Measurements from ENCODE around the gene KLHDC7B.
"Not testable (repeated sequence)": the region's sequence is repeated elsewhere in the genome, so short reads cannot be mapped to it uniquely, and the experiment has no call there.

Gene KLHDC7B

GRCh38 chr22:50518606-50519005 is 27.1 kb upstream of the KLHDC7B start:
- no peak for DNase-seq (ENCODE audit: low read depth)
- TF ChIP-seq CTCF (IDR thresholded peaks at IDR 0.05; ENCODE audit: low read length, missing control alignments) = no peak
- H3K4me3 ChIP-seq (replicated peaks; ENCODE audit: low read depth, low read length) = no peak overlapping the region

- H3K4me3 ChIP-seq (replicated peaks; ENCODE audit: low read depth, low read length) = no peak overlapping the region
- no peak for TF ChIP-seq CTCF (IDR thresholded peaks at IDR 0.05; ENCODE audit: low read length, missing control alignments)
- no peak for DNase-seq (ENCODE audit: low read depth)
Observed at GRCh38 chr22:50519151-50519550, 26.5 kb upstream of the KLHDC7B start.

GRCh38 chr22:50520184-50520583 is 25.5 kb upstream of the KLHDC7B start:
- not testable (repeated sequence) for DNase-seq (ENCODE audit: low read depth)

GRCh38 chr22:50520826-50521453 is 24.8 kb upstream of the KLHDC7B start:
- DNase-seq (ENCODE audit: low read depth) = no peak
- H3K4me3 ChIP-seq (replicated peaks; ENCODE audit: low read depth, low read length) = no peak overlapping the region
- no peak for TF ChIP-seq CTCF (IDR thresholded peaks at IDR 0.05; ENCODE audit: low read length, missing control alignments)

More at GRCh38 chr22:50520184-50520583, 25.5 kb upstream of the KLHDC7B start:
- H3K4me3 ChIP-seq (replicated peaks; ENCODE audit: low read depth, low read length) = not testable (repeated sequence)

GRCh38 chr22:50521710-50522109 is 24.0 kb upstream of the KLHDC7B start:
- no peak overlapping the region for H3K4me3 ChIP-seq (replicated peaks; ENCODE audit: low read depth, low read length)
- no peak for TF ChIP-seq CTCF (IDR thresholded peaks at IDR 0.05; ENCODE audit: low read length, missing control alignments)
- DNase-seq (ENCODE audit: low read depth) = no peak

GRCh38 chr22:50522208-50522805 is 23.4 kb upstream of the KLHDC7B start:
- no peak overlapping the region for H3K4me3 ChIP-seq (replicated peaks; ENCODE audit: low read depth, low read length)
- no peak for DNase-seq (ENCODE audit: low read depth)
- no peak for TF ChIP-seq CTCF (IDR thresholded peaks at IDR 0.05; ENCODE audit: low read length, missing control alignments)

GRCh38 chr22:50522806-50523438 is 22.8 kb upstream of the KLHDC7B start:
- no peak for TF ChIP-seq CTCF (IDR thresholded peaks at IDR 0.05; ENCODE audit: low read length, missing control alignments)
- DNase-seq (ENCODE audit: low read depth) = no peak
- no peak overlapping the region for H3K4me3 ChIP-seq (replicated peaks; ENCODE audit: low read depth, low read length)
